Measurements from ENCODE around the gene SEMA3F.
A peak's percentile ranks its signal among the peaks of the same experiment; 100 is the strongest.

SEMA3F gene

DNA sequence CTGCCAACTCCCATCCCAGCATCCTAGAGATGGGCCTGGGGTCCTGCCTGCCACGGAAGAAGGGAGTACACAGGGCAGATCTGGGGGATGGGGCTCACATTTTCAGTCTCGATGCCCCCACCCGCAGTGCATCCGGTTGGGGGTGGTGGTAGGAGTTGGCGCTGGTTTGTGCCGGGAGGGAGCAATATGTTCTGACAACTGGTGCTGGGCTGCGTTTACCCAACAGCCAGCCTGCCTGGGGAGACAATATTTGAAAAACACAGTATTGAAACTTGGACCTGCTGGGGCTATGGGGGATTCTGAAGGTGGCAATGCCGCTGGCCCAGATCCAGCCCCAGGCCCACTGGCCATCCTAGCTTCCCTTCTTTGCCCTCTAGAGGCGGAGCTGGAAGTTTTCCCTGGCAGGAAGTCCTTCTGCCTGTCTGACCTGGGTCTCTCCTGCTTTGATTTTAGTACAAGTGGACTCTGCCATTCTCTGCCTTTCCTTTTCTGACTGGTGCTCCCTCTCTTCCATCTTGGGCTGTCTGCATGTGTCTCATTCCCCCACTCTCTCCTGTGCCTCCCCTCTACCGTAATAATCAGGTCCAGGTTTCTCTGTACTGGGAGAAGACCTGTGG, 3.5 kb downstream of the SEMA3F start:
- in situ Hi-C loops (cut with HindIII; ENCODE audit: low sequenced_read_pairs), result no loop called here
- no peak overlapping the region for H3K4me3 ChIP-seq (ENCODE audit: low read depth, low read length)
- TF ChIP-seq, protein P1, sequence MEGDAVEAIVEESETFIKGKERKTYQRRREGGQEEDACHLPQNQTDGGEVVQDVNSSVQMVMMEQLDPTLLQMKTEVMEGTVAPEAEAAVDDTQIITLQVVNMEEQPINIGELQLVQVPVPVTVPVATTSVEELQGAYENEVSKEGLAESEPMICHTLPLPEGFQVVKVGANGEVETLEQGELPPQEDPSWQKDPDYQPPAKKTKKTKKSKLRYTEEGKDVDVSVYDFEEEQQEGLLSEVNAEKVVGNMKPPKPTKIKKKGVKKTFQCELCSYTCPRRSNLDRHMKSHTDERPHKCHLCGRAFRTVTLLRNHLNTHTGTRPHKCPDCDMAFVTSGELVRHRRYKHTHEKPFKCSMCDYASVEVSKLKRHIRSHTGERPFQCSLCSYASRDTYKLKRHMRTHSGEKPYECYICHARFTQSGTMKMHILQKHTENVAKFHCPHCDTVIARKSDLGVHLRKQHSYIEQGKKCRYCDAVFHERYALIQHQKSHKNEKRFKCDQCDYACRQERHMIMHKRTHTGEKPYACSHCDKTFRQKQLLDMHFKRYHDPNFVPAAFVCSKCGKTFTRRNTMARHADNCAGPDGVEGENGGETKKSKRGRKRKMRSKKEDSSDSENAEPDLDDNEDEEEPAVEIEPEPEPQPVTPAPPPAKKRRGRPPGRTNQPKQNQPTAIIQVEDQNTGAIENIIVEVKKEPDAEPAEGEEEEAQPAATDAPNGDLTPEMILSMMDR (IDR thresholded peaks at IDR 0.05; ENCODE audit: low read depth, low read length), result peak; percentile 8
- no peak for DNase-seq (ENCODE audit: low read depth, low spot score)

DNA sequence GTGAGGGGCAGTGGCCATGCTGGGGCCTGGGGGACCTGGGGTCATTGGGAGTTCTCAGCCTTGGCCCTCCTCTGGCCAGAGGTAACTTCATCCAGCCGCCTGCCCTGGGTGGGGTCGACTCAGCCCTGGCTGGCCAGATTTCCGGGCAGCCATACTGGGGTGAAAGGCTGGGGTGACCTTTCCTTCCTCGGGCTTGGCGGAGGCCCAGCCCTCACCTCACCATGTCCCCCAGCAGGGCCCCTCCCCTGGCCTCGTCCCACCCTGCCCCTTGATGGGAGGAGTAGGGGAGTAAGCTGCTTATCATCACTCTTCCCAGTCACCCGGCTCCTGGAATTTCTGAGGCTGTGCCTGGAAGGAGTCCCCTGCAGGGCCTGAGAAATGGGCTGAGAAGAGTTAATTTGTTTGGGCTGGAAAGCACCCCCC, 5.4 kb downstream of the SEMA3F start:
- no peak for DNase-seq (ENCODE audit: low read depth, low spot score)
- TF ChIP-seq, protein P1 (IDR thresholded peaks at IDR 0.05; ENCODE audit: low read depth, low read length), result no peak
- in situ Hi-C loops (cut with HindIII; ENCODE audit: low sequenced_read_pairs), result no loop called here
- H3K4me3 ChIP-seq (ENCODE audit: low read depth, low read length), result no peak overlapping the region

DNA sequence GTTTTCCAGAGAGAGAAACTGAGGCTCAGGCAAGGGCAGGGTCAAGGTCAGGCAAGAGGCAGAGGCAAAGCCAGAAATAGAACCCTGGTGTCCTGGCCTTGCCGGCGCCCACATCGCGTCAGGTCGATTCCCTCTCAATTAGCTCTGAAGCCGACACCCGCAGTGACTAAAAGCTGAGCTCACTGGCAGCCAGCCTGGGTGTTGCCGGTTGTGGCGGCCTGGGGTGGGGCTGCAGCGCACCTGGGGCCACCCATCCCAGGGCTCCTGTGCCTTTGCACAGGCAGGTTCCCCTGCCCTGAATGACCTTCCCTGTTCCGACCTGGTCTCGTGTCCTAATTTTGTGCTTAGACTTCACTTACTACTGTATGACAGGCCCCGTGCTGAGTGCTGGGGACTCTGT, 6.2 kb downstream of the SEMA3F start:
- DNase-seq (ENCODE audit: low read depth, low spot score), result no peak
- no peak overlapping the region for H3K4me3 ChIP-seq (ENCODE audit: low read depth, low read length)
- in situ Hi-C loops (cut with HindIII; ENCODE audit: low sequenced_read_pairs), result no loop called here
- TF ChIP-seq, protein P1 (IDR thresholded peaks at IDR 0.05; ENCODE audit: low read depth, low read length), result no peak

DNA sequence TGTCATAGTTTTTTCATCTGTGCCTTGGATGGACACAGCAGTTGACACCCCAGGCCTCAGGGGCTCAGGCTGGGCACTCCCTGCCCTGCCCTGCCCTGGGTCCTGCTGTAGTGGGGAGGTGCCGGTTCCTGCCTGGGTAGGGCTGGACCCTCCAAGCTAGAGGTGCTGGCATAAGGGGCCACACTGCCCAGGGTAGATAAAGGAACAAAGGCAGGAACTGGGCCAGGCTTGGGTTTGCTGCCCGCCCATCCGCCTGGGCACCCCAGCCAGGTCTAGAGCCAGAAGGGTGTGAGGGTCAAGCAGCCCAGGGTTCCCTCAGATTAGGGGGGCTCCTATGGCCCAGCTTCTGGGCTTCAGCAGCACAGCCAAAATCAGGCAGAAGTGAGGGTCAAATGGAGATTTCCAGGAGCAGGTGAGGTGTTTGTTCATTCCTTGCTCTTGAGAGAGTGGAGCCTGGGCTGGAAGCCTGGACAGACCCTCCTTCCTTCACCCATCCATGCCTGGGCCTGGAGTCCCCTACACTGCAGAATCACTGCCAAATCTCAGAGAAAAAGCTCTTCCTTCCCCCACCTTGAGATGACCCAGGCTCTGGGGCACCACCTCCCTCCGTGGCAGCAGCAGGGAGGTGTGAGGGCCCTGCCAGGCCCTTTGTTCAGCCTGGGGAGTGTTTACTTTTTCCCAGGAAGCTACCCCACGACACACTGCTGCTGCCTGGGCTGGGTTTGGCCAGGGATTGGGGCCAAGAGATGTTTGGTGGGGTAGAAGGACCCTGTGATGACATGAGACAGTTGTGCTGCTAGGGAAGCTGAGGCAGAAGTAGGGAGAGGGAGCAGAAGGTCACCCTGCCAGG, 7.1 kb downstream of the SEMA3F start:
- in situ Hi-C loops (cut with HindIII; ENCODE audit: low sequenced_read_pairs), result no loop called here
- no peak overlapping the region for H3K4me3 ChIP-seq (ENCODE audit: low read depth, low read length)
- TF ChIP-seq, protein P1 (IDR thresholded peaks at IDR 0.05; ENCODE audit: low read depth, low read length), result no peak
- DNase-seq (ENCODE audit: low read depth, low spot score), result no peak

DNA sequence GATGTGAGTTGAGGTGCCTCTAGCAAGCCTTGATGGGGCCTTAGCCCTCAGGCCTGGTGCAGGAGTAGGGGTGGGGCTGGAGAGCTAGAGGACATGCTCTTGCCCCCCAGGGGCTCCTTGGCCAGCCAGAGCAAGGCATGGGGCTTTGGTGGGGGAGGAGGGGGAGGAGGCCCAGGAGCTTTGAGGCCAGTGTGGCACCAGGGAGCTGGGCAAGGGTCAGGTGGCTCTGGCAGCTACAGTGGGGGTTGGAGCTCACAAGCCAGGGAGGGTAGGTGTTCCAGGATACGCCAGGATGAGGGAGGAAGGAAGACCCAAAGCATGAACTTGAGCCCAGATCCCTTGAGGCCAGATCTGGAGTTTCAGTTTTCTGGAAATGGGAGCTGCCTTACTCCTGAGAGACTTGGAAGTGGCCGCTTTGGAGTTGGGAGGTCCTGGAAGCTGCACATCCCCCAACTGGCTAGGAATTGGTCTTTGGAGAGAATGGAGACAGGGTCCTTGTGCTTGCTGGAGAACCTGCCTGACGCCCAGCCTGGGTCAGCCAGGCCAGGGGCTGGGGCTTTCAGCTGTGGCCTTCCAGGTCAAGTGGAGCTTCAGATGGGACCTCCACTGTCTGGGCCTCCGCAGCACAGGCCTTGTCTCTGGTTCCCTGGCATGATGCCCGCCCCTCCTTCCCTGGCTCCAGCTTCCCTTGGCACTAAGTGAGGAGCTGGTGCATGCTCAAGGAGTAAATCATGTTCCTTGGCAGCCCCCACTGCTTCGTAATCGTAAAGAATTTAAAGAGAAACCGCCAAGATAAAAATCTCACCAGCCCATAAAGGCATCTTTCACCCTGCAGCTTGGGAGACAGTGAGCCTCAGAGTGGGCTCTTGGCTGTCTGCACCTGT, 8.7 kb downstream of the SEMA3F start:
- in situ Hi-C loops (cut with HindIII; ENCODE audit: low sequenced_read_pairs), result no loop called here
- peak; percentile 91 for DNase-seq (ENCODE audit: low read depth, low spot score)
- TF ChIP-seq, protein P1 (IDR thresholded peaks at IDR 0.05; ENCODE audit: low read depth, low read length), result no peak
- H3K4me3 ChIP-seq (ENCODE audit: low read depth, low read length), result no peak overlapping the region

DNA sequence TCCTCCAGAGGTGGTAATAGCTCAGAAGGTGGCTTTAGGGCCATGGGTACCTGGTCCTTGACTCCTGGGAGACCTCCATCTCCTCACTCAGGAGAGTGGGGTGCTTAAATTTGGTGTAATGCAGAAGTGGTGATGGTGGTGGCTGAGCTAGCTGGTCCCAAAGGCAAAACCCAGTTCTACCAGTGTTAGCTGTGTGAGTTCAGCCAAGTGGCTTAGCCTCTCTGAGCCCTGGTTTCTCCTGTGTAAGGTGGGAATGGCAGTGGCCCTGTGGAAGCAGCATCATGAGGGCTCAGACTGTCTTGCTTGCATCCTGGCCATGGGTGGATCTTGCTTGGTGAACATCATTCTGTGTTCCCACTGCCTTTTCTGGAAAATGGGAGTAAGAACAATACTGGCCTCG, 9.4 kb downstream of the SEMA3F start:
- no peak for DNase-seq (ENCODE audit: low read depth, low spot score)
- H3K4me3 ChIP-seq (ENCODE audit: low read depth, low read length), result no peak overlapping the region
- TF ChIP-seq, protein P1 (IDR thresholded peaks at IDR 0.05; ENCODE audit: low read depth, low read length), result no peak
- in situ Hi-C loops (cut with HindIII; ENCODE audit: low sequenced_read_pairs), result no loop called here

Data from astrocyte of the spinal cord (primary cell).